Neuronal stem cell (in vitro differentiated cells): Measurements from ENCODE around the gene OSM.

ENCODE experiments used
- DNase-seq: peaks from one replicate; pipeline ENCODE4 v3.0.0-alpha.2; 2013; ENCODE audit warnings: low spot score
- H2AFZ ChIP-seq: one replicate; pipeline ENCODE4 v1.6.1; 2013; ENCODE audit warnings: mild to moderate bottlenecking, low read length, inconsistent platforms
- H2AK5ac ChIP-seq: 2 replicates; pipeline ENCODE4 v1.6.1; 2013; ENCODE audit warnings: low read depth, mild to moderate bottlenecking, inconsistent platforms, low read length, moderate library complexity, mixed read lengths
- H2BK120ac ChIP-seq: 2 replicates; pipeline ENCODE4 v1.6.1; 2013; ENCODE audit warnings: low read depth, mild to moderate bottlenecking, inconsistent platforms, low read length, moderate library complexity, mixed read lengths
- H2BK12ac ChIP-seq: one replicate; pipeline ENCODE4 v1.6.1; 2013; ENCODE audit warnings: low read length, inconsistent platforms
- H2BK15ac ChIP-seq: 2 replicates; pipeline ENCODE4 v1.6.1; 2013; ENCODE audit warnings: mild to moderate bottlenecking, low read length, inconsistent platforms, mixed read lengths
- H2BK5ac ChIP-seq: one replicate; pipeline ENCODE4 v1.6.1; 2013; ENCODE audit warnings: inconsistent platforms, mild to moderate bottlenecking, low read length, moderate library complexity
- H3K14ac ChIP-seq: one replicate; pipeline ENCODE4 v1.6.1; 2013; ENCODE audit warnings: low read length, inconsistent platforms
- H3K18ac ChIP-seq: 2 replicates; pipeline ENCODE4 v1.6.1; 2013; ENCODE audit warnings: low read length, inconsistent platforms
- H3K23ac ChIP-seq: 2 replicates; pipeline ENCODE4 v1.6.1; 2013; ENCODE audit warnings: low read depth, mild to moderate bottlenecking, mixed read lengths, low read length, inconsistent platforms; ENCODE audit not compliant: poor library complexity
- H3K27ac ChIP-seq: replicated peaks from 3 replicates; pipeline ENCODE4 v1.5.1; 2013; ENCODE audit warnings: low read length, inconsistent platforms
- H3K27me3 ChIP-seq, 3 experiments: 2 replicates each; pipeline ENCODE4 v1.6.1; 2013; ENCODE audit warnings: low read length in 3 of 3, mild to moderate bottlenecking in 2 of 3, inconsistent platforms in 1 of 3, low read depth in 1 of 3, mixed read lengths in 1 of 3, moderate library complexity in 1 of 3; ENCODE audit not compliant: control insufficient read depth in 3 of 3, insufficient read depth in 3 of 3
- H3K36me3 ChIP-seq, 2 donors: replicated peaks in 1 of 2; 2 replicates each; pipeline ENCODE4 v1.6.1; 2013; ENCODE audit warnings: low read length in 2 of 2; ENCODE audit not compliant: control insufficient read depth in 2 of 2, insufficient read depth in 2 of 2
- H3K4ac ChIP-seq: 2 replicates; pipeline ENCODE4 v1.6.1; 2013; ENCODE audit warnings: inconsistent platforms, mild to moderate bottlenecking, low read length, moderate library complexity
- H3K4me1 ChIP-seq, 2 donors: 1 replicate in 1 of 2; 2 replicates in 1 of 2; pipeline ENCODE4 v1.6.1; 2013; ENCODE audit warnings: low read length in 2 of 2, low read depth in 1 of 2; ENCODE audit not compliant: control insufficient read depth in 2 of 2, insufficient read depth in 1 of 2
- H3K4me2 ChIP-seq: one replicate; pipeline ENCODE4 v1.6.1; 2013; ENCODE audit warnings: mild to moderate bottlenecking, low read length, inconsistent platforms; ENCODE audit not compliant: insufficient read depth, poor library complexity, severe bottlenecking
- H3K4me3 ChIP-seq, 2 donors: 2 replicates each; pipeline ENCODE4 v1.5.1; 2013; ENCODE audit warnings: low read length in 2 of 2, mild to moderate bottlenecking in 2 of 2, inconsistent platforms in 1 of 2, moderate library complexity in 1 of 2
- H3K79me1 ChIP-seq: one replicate; pipeline ENCODE4 v1.6.1; 2013; ENCODE audit warnings: low read depth, mild to moderate bottlenecking, inconsistent platforms, low read length, moderate library complexity
- H3K9ac ChIP-seq: one replicate; pipeline ENCODE4 v1.6.1; 2013; ENCODE audit warnings: mild to moderate bottlenecking, low read depth, low read length, inconsistent platforms; ENCODE audit not compliant: poor library complexity
- H3K9me3 ChIP-seq, 2 donors: replicated peaks in 1 of 2; 2 replicates each; pipeline versions ENCODE3 to v1.6.1; 2013; ENCODE audit warnings: low read length in 2 of 2, mild to moderate bottlenecking in 2 of 2, inconsistent platforms in 1 of 2, low read depth in 1 of 2, mixed read lengths in 1 of 2, moderate library complexity in 1 of 2; ENCODE audit not compliant: control insufficient read depth in 2 of 2, insufficient read depth in 1 of 2
- H4K8ac ChIP-seq: one replicate; pipeline ENCODE4 v1.6.1; 2013; ENCODE audit warnings: low read depth, mild to moderate bottlenecking, inconsistent platforms, low read length, moderate library complexity
- H4K91ac ChIP-seq: one replicate; pipeline ENCODE4 v1.6.1; 2013; ENCODE audit warnings: low read length, low read depth, mild to moderate bottlenecking, inconsistent platforms; ENCODE audit not compliant: poor library complexity
- WGBS, 2 donors: extraction: QIAGEN DNeasy Blood & Tissue Kit; methylation state at CpG; one replicate each; pipeline ENCODE4 v1.1.7; 2013; ENCODE audit warnings: missing lambda C conversion rate in 2 of 2, mixed read lengths in 1 of 2; ENCODE audit not compliant: insufficient read length in 2 of 2, insufficient replicate concordance in 1 of 2; ENCODE audit errors: extremely low coverage in 2 of 2; 5-methylcytosine and 5-hydroxymethylcytosine counted together

Gene OSM

DNA sequence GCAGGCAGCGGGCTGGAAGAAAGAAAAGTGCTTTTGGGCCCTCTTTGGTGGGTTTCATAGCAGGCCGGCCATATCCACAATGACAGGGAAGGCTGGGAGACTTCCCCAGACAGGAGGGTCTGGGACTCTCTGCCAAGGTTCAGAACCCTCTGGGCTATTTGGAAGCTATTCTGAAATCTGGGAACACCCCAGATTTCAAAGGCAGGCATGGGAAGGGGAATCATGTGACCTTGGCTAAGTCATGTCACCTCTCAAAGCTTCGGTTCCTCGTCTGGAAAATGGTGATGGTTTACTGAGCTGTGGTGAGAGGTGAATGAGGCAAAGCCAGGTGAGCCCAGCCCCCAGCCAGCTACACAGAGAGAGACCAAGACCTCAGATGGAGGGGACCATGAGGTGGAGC, 18.0 kb upstream of the OSM start:
- peak overlapping the region; percentile 27 for H3K18ac ChIP-seq
- peaks cover 6 to 8% of the 10 kb centered on the region in 2 donors for H3K4me1 ChIP-seq
- peaks cover 0 to 6% (median 0%) of the 10 kb centered on the region in 3 experiments for H3K27me3 ChIP-seq
- no peak overlapping the region for H2BK15ac ChIP-seq
- WGBS, 2 donors: no CpG with 5 or more reads among the region's 4 CpGs
- H3K4me2 ChIP-seq: no peak overlapping the region
- no peak overlapping the region for H3K4me3 ChIP-seq
- H4K8ac ChIP-seq: no peak overlapping the region
- H3K9ac ChIP-seq: no peak overlapping the region
- no peak overlapping the region for H3K4ac ChIP-seq
- H3K23ac ChIP-seq: no peak overlapping the region
- no peak overlapping the region for H3K14ac ChIP-seq
- H2BK120ac ChIP-seq: no peak overlapping the region
- peak overlapping the region; percentile 31 for H2BK5ac ChIP-seq
- no peak overlapping the region for H3K27ac ChIP-seq
- no peak overlapping the region for H2AK5ac ChIP-seq
- H3K79me1 ChIP-seq: no peaks in the 10 kb centered on the region
- H2BK12ac ChIP-seq: no peak overlapping the region
- H4K91ac ChIP-seq: no peak overlapping the region
- no peak overlapping the region for H2AFZ ChIP-seq
- DNase-seq: no peak
- no peaks in the 10 kb centered on the region for H3K9me3 ChIP-seq
- H3K36me3 ChIP-seq: no peaks in the 10 kb centered on the region

GRCh38 chr22:30284172-30284571, 17.5 kb upstream of the OSM start:
- H3K4me2 ChIP-seq: no peak overlapping the region
- H2BK5ac ChIP-seq: peak overlapping the region; percentile 31
- no peaks in the 10 kb centered on the region for H3K9me3 ChIP-seq
- no peak overlapping the region for H4K8ac ChIP-seq
- H4K91ac ChIP-seq: no peak overlapping the region
- H2BK15ac ChIP-seq: no peak overlapping the region
- H3K4ac ChIP-seq: no peak overlapping the region
- H2BK12ac ChIP-seq: no peak overlapping the region
- no peak overlapping the region for H3K14ac ChIP-seq
- H3K23ac ChIP-seq: no peak overlapping the region
- no peak overlapping the region for H2AFZ ChIP-seq
- H3K79me1 ChIP-seq: no peaks in the 10 kb centered on the region
- H3K4me3 ChIP-seq: no peak overlapping the region
- peaks cover 0 to 6% (median 0%) of the 10 kb centered on the region in 3 experiments for H3K27me3 ChIP-seq
- H3K36me3 ChIP-seq: no peaks in the 10 kb centered on the region
- DNase-seq: no peak
- H3K18ac ChIP-seq: peak overlapping the region; percentile 51
- no peak overlapping the region for H3K9ac ChIP-seq
- peaks cover 6 to 8% of the 10 kb centered on the region in 2 donors for H3K4me1 ChIP-seq
- H2BK120ac ChIP-seq: no peak overlapping the region
- H2AK5ac ChIP-seq: peak overlapping the region; percentile 29
- WGBS, 2 donors: no CpG with 5 or more reads among the region's 9 CpGs
- no peak overlapping the region for H3K27ac ChIP-seq

GRCh38 chr22:30283342-30283741, 16.7 kb upstream of the OSM start:
- DNase-seq: no peak
- Histone ChIP-seq H4K8ac (no peak overlapping the region), H3K18ac (no peak overlapping the region)

GRCh38 chr22:30282616-30283046, 16.0 kb upstream of the OSM start:
- Histone ChIP-seq H2BK120ac (no peak overlapping the region), H4K8ac (no peak overlapping the region), H3K9me3 (no peaks in the 10 kb centered on the region), H3K27ac (no peak overlapping the region), H3K14ac (peak overlapping the region; percentile 40), H3K4me3 (no peak overlapping the region), H4K91ac (no peak overlapping the region), H2AFZ (no peak overlapping the region), H3K79me1 (peaks cover 2% of the 10 kb centered on the region), H3K36me3 (no peaks in the 10 kb centered on the region), H2BK12ac (no peak overlapping the region), H2BK5ac (no peak overlapping the region), H3K27me3 (peaks cover 0 to 1% (median 0%) of the 10 kb centered on the region in 3 experiments), H3K4me1 (peaks cover 5 to 8% of the 10 kb centered on the region in 2 donors), H2BK15ac (no peak overlapping the region), H3K9ac (no peak overlapping the region), H3K23ac (no peak overlapping the region), H3K4me2 (no peak overlapping the region), H3K18ac (no peak overlapping the region), H3K4ac (no peak overlapping the region), H2AK5ac (no peak overlapping the region)
- no peak for DNase-seq
- WGBS, 2 donors: no CpG with 5 or more reads among the region's 7 CpGs

More at GRCh38 chr22:30283342-30283741, 16.7 kb upstream of the OSM start:
- Histone ChIP-seq H2AK5ac (peak overlapping the region; percentile 78), H3K4ac (no peak overlapping the region), H2BK120ac (no peak overlapping the region), H4K91ac (no peak overlapping the region), H2AFZ (no peak overlapping the region), H3K4me2 (no peak overlapping the region), H3K23ac (peak overlapping the region; percentile 49), H3K4me3 (no peak overlapping the region), H3K79me1 (no peaks in the 10 kb centered on the region), H2BK12ac (no peak overlapping the region), H2BK5ac (no peak overlapping the region), H2BK15ac (peak overlapping the region; percentile 32), H3K14ac (no peak overlapping the region), H3K9me3 (no peaks in the 10 kb centered on the region), H3K27me3 (peaks cover 0 to under 1% (median 0%) of the 10 kb centered on the region in 3 experiments), H3K27ac (no peak overlapping the region), H3K9ac (no peak overlapping the region), H3K36me3 (no peaks in the 10 kb centered on the region), H3K4me1 (peaks cover 3 to 5% of the 10 kb centered on the region in 2 donors)
- WGBS, 2 donors: no CpG with 5 or more reads among the region's 4 CpGs
